H9 (cell line): ENCODE results near the gene BIRC7. TPM values are rescaled to one million over a fixed set of nuclear protein-coding genes. Genes with fewer than 3 reads are reported as not detected.

Experiments used
- DNase-seq: peaks from one replicate; pipeline ENCODE4 v3.0.0-alpha.2; 2017
- H2AFZ ChIP-seq: one replicate; pipeline ENCODE4 v1.6.1; 2013; ENCODE audit warnings: mild to moderate bottlenecking, low read length, control low read depth, moderate library complexity
- H2AK5ac ChIP-seq: 2 replicates; pipeline ENCODE4 v1.6.1; 2013; ENCODE audit warnings: low read length, control low read depth, mixed read lengths; ENCODE audit not compliant: insufficient read length
- H2BK120ac ChIP-seq: one replicate; pipeline ENCODE4 v1.6.1; 2013; ENCODE audit warnings: low read depth, mild to moderate bottlenecking, low read length, control low read depth, inconsistent platforms; ENCODE audit not compliant: poor library complexity, severe bottlenecking
- H2BK12ac ChIP-seq: 2 replicates; pipeline ENCODE4 v1.6.1; 2013; ENCODE audit warnings: low read length, control low read depth, mixed read lengths, low read depth; ENCODE audit not compliant: insufficient read length
- H2BK15ac ChIP-seq: 2 replicates; pipeline ENCODE4 v1.6.1; 2013; ENCODE audit warnings: low read depth, low read length, control low read depth
- H2BK20ac ChIP-seq: one replicate; pipeline ENCODE4 v1.6.1; 2013; ENCODE audit warnings: low read depth, mild to moderate bottlenecking, low read length, control low read depth, inconsistent platforms; ENCODE audit not compliant: poor library complexity, severe bottlenecking
- H2BK5ac ChIP-seq: 2 replicates; pipeline ENCODE4 v1.6.1; 2013; ENCODE audit warnings: low read length, control low read depth, mixed read lengths; ENCODE audit not compliant: insufficient read length
- H3K14ac ChIP-seq: 2 replicates; pipeline ENCODE4 v1.6.1; 2013; ENCODE audit warnings: low read length, control low read depth; ENCODE audit not compliant: insufficient read depth
- H3K18ac ChIP-seq: 2 replicates; pipeline ENCODE4 v1.6.1; 2013; ENCODE audit warnings: low read depth, mild to moderate bottlenecking, mixed read lengths, low read length, control low read depth; ENCODE audit not compliant: insufficient read length
- H3K23ac ChIP-seq: 2 replicates; pipeline ENCODE4 v1.6.1; 2013; ENCODE audit warnings: low read length, control low read depth, mixed read lengths, low read depth; ENCODE audit not compliant: insufficient read length
- H3K23me2 ChIP-seq: 2 replicates; pipeline ENCODE4 v1.6.1; 2013; ENCODE audit warnings: low read depth, mild to moderate bottlenecking, mixed read lengths, low read length, control low read depth; ENCODE audit not compliant: insufficient read length, poor library complexity, severe bottlenecking
- H3K27ac ChIP-seq: 2 replicates; pipeline ENCODE4 v1.5.1; 2013; ENCODE audit warnings: low read length, control low read depth, mixed read lengths, low read depth; ENCODE audit not compliant: insufficient read length
- H3K27me3 ChIP-seq: 2 replicates; pipeline ENCODE4 v1.6.1; 2013; ENCODE audit warnings: low read length, control low read depth, inconsistent platforms; ENCODE audit not compliant: insufficient read depth
- H3K4ac ChIP-seq: 2 replicates; pipeline ENCODE4 v1.6.1; 2013; ENCODE audit warnings: low read depth, mild to moderate bottlenecking, control low read depth, inconsistent platforms, low read length, moderate library complexity
- H3K4me1 ChIP-seq: 2 replicates; pipeline ENCODE4 v1.6.1; 2013; ENCODE audit warnings: low read length, control low read depth, inconsistent platforms; ENCODE audit not compliant: insufficient read depth
- H3K4me2 ChIP-seq: 2 replicates; pipeline ENCODE4 v1.6.1; 2013; ENCODE audit warnings: low read length, control low read depth, mixed read lengths; ENCODE audit not compliant: insufficient read length, insufficient read depth
- H3K56ac ChIP-seq: 2 replicates; pipeline ENCODE4 v1.6.1; 2013; ENCODE audit warnings: low read depth, mild to moderate bottlenecking, mixed read lengths, low read length, control low read depth; ENCODE audit not compliant: insufficient read length
- H3K79me1 ChIP-seq: 2 replicates; pipeline ENCODE4 v1.6.1; 2013; ENCODE audit warnings: low read depth, mild to moderate bottlenecking, moderate library complexity, low read length, control low read depth, inconsistent platforms; ENCODE audit not compliant: insufficient read depth, poor library complexity, severe bottlenecking
- H3K79me2 ChIP-seq: 2 replicates; pipeline ENCODE4 v1.6.1; 2013; ENCODE audit warnings: low read length, control low read depth, inconsistent platforms; ENCODE audit not compliant: insufficient read depth
- H3K9ac ChIP-seq: 2 replicates; pipeline ENCODE4 v1.6.1; 2013; ENCODE audit warnings: low read length, control low read depth, mixed read lengths; ENCODE audit not compliant: insufficient read length; ENCODE audit errors: extremely low read depth
- H3K9me3 ChIP-seq: one replicate; pipeline ENCODE4 v1.6.1; 2013; ENCODE audit warnings: low read depth, low read length, inconsistent platforms; ENCODE audit not compliant: control insufficient read depth
- H3T11ph ChIP-seq: one replicate; pipeline ENCODE4 v1.6.1; 2013; ENCODE audit warnings: mild to moderate bottlenecking, low read length, control low read depth, inconsistent platforms
- H4K20me1 ChIP-seq: one replicate; pipeline ENCODE4 v1.6.1; 2013; ENCODE audit not compliant: control insufficient read depth, insufficient read length, insufficient read depth
- H4K5ac ChIP-seq: 2 replicates; pipeline ENCODE4 v1.6.1; 2013; ENCODE audit warnings: low read depth, mild to moderate bottlenecking, mixed read lengths, low read length, control low read depth; ENCODE audit not compliant: insufficient read length
- H4K8ac ChIP-seq: replicated peaks from 2 replicates; pipeline ENCODE4 v1.6.1; 2013; ENCODE audit warnings: low read length, control low read depth, mixed read lengths, low read depth; ENCODE audit not compliant: insufficient read length
- H4K91ac ChIP-seq: 2 replicates; pipeline ENCODE4 v1.6.1; 2013; ENCODE audit warnings: low read depth, mild to moderate bottlenecking, moderate library complexity, mixed read lengths, low read length, control low read depth; ENCODE audit not compliant: insufficient read length
- H3K27ac Mint-ChIP-seq, 3 experiments: 2 replicates in 2 of 3; 3 replicates in 1 of 3; pipeline ENCODE4 v1.8.0; 2020 to 2021; ENCODE audit warnings: mixed read lengths in 3 of 3, mild to moderate bottlenecking in 1 of 3, moderate library complexity in 1 of 3
- H3K27me3 Mint-ChIP-seq: 2 replicates; pipeline ENCODE4 v1.8.0; 2021; ENCODE audit warnings: low read depth, mild to moderate bottlenecking, moderate library complexity, mixed read lengths
- H3K36me3 Mint-ChIP-seq, 3 experiments: 2 replicates in 2 of 3; 3 replicates in 1 of 3; pipeline ENCODE4 v1.8.0; 2020 to 2021; ENCODE audit warnings: low read depth in 3 of 3, mixed read lengths in 3 of 3; ENCODE audit not compliant: insufficient read depth in 1 of 3
- H3K4me1 Mint-ChIP-seq, 2 experiments: 2 replicates each; pipeline ENCODE4 v1.8.0; 2020; ENCODE audit warnings: mixed read lengths in 2 of 2
- H3K4me3 Mint-ChIP-seq, 2 experiments: 2 replicates in 1 of 2; 3 replicates in 1 of 2; pipeline ENCODE4 v1.8.0; 2020 to 2021; ENCODE audit warnings: mild to moderate bottlenecking in 2 of 2, mixed read lengths in 2 of 2, moderate library complexity in 1 of 2
- H3K9me3 Mint-ChIP-seq, 2 experiments: 2 replicates in 1 of 2; 3 replicates in 1 of 2; pipeline ENCODE4 v1.8.0; 2020; ENCODE audit warnings: mild to moderate bottlenecking in 2 of 2, mixed read lengths in 2 of 2, moderate library complexity in 1 of 2
- CTCF ChIP-seq: fragments of 200-600 bp; sonication (generic); conservative IDR thresholded peaks from 3 replicates; pipeline ENCODE4 v1.8.0; 2021; ENCODE audit warnings: antibody characterized with exemption, mild to moderate bottlenecking
- WGBS: extraction: QIAGEN DNeasy Blood & Tissue Kit; methylation state at CpG from one replicate; pipeline ENCODE4 v1.1.7; 2013; ENCODE audit warnings: missing lambda C conversion rate, low lambda C conversion rate, mixed read lengths; ENCODE audit not compliant: insufficient read length; ENCODE audit errors: extremely low coverage; 5-methylcytosine and 5-hydroxymethylcytosine counted together
- total RNA-seq: library from RNA; stranded (reverse); gene quantifications from 2 replicates; pipeline ENCODE4 v1.2.1, GENCODE V29; 2021

BIRC7 gene
- total RNA-seq, 1 experiment from 2014 or later: not detected

- Histone ChIP-seq H3K79me1 (no peaks in the 10 kb centered on the region), H3K14ac (no peak overlapping the region), H2AK5ac (no peak overlapping the region), H2BK12ac (no peak overlapping the region), H2BK120ac (no peak overlapping the region), H4K20me1 (no peaks in the 10 kb centered on the region), H3K4me2 (no peak overlapping the region), H2BK5ac (no peak overlapping the region), H2AFZ (no peak overlapping the region), H3K23ac (no peak overlapping the region), H3T11ph (no peak overlapping the region), H3K4ac (no peak overlapping the region), H3K27ac (no peak overlapping the region), H3K18ac (no peak overlapping the region), H4K91ac (no peak overlapping the region), H4K8ac (no peak overlapping the region), H2BK20ac (no peak overlapping the region), H3K4me1 (no peaks in the 10 kb centered on the region), H3K23me2 (no peaks in the 10 kb centered on the region), H4K5ac (no peak overlapping the region), H3K56ac (no peak overlapping the region), H3K27me3 (no peaks in the 10 kb centered on the region), H3K79me2 (peaks cover 3% of the 10 kb centered on the region; the same call in 1 of the 2 replicates), H3K9me3 (no peaks in the 10 kb centered on the region), H3K9ac (no peak overlapping the region), H2BK15ac (no peak overlapping the region)
- H3K4me1 Mint-ChIP-seq: peaks cover 14 to 19% of the 10 kb centered on the region in 2 experiments; a peak in 3 of 4 replicates
- H3K4me3 Mint-ChIP-seq: no peak overlapping the region
- DNase-seq: no peak
- peaks cover 0 to 32% (median 27%) of the 10 kb centered on the region in 3 experiments; a peak in 6 of 7 replicates for H3K36me3 Mint-ChIP-seq
- H3K27me3 Mint-ChIP-seq: no peaks in the 10 kb centered on the region; the same call in none of the 2 replicates
- TF ChIP-seq CTCF: no peak
- H3K27ac Mint-ChIP-seq: no peak overlapping the region
- WGBS: no CpG with 5 or more reads among the region's 21 CpGs
- H3K9me3 Mint-ChIP-seq: no peaks in the 10 kb centered on the region
These were observed 43.0 kb upstream of the BIRC7 start for GRCh38 chr20:63192721-63193120.
